GM21825 (cell line): ENCODE data around the gene FASTKD1.
"Not testable (repeated sequence)": the region's sequence is repeated elsewhere in the genome, so short reads cannot be mapped to it uniquely, and the experiment has no call there.

Experiments
- ATAC-seq: cut with Tn5 transposase; IDR thresholded peaks from one replicate; pipeline ENCODE4 v1.9.1; 2021; ENCODE audit warnings: mild to moderate bottlenecking, moderate library complexity; ENCODE audit not compliant: unreplicated experiment

The FASTKD1 gene

GRCh38 chr2:169572189-169572588 is 1.5 kb downstream of the FASTKD1 start:
- no peak for ATAC-seq

GRCh38 chr2:169571571-169571970 is 2.1 kb downstream of the FASTKD1 start:
- ATAC-seq = no peak

GRCh38 chr2:169570752-169571151 is 2.9 kb downstream of the FASTKD1 start:
- not testable (repeated sequence) for ATAC-seq

- no peak for ATAC-seq
Observed at GRCh38 chr2:169569948-169570347, 3.7 kb downstream of the FASTKD1 start.

GRCh38 chr2:169565686-169566085 is 8.0 kb downstream of the FASTKD1 start:
- no peak for ATAC-seq

GRCh38 chr2:169562519-169562918 is 11.1 kb downstream of the FASTKD1 start:
- no peak for ATAC-seq

GRCh38 chr2:169562084-169562483 is 11.6 kb downstream of the FASTKD1 start:
- ATAC-seq = not testable (repeated sequence)

- no peak for ATAC-seq
Observed at GRCh38 chr2:169561364-169561763, 12.3 kb downstream of the FASTKD1 start.

- ATAC-seq = no peak
Observed at GRCh38 chr2:169546756-169547155, 26.9 kb downstream of the FASTKD1 start.

- ATAC-seq = no peak
Observed at GRCh38 chr2:169542433-169542832, 31.2 kb downstream of the FASTKD1 start.

GRCh38 chr2:169540146-169540545 is 33.5 kb downstream of the FASTKD1 start:
- ATAC-seq = no peak

GRCh38 chr2:169539460-169539859 is 34.2 kb downstream of the FASTKD1 start:
- not testable (repeated sequence) for ATAC-seq

- peak; percentile 84 for ATAC-seq
Observed at GRCh38 chr2:169528271-169528701, 45.4 kb downstream of the FASTKD1 start.

- no peak for ATAC-seq
Observed at GRCh38 chr2:169526451-169526850, 47.2 kb downstream of the FASTKD1 start.

- no peak for ATAC-seq
Observed at GRCh38 chr2:169525434-169525833, 48.2 kb downstream of the FASTKD1 start.

GRCh38 chr2:169523681-169524080 is 50.0 kb downstream of the FASTKD1 start:
- no peak for ATAC-seq

- ATAC-seq = no peak
Observed at GRCh38 chr2:169520896-169521295, 52.8 kb downstream of the FASTKD1 start.

- not testable (repeated sequence) for ATAC-seq
Observed at GRCh38 chr2:169516488-169516995, 57.1 kb downstream of the FASTKD1 start.

GRCh38 chr2:169514758-169515157 is 58.9 kb downstream of the FASTKD1 start:
- ATAC-seq = not testable (repeated sequence)

GRCh38 chr2:169513926-169514325 is 59.7 kb downstream of the FASTKD1 start:
- no peak for ATAC-seq

- ATAC-seq = no peak
Observed at GRCh38 chr2:169513094-169513493, 60.6 kb downstream of the FASTKD1 start.

- ATAC-seq = no peak
Observed at GRCh38 chr2:169512525-169512924, 61.1 kb downstream of the FASTKD1 start.

- ATAC-seq = no peak
Observed at GRCh38 chr2:169511818-169512217, 61.8 kb downstream of the FASTKD1 start.
